ENCODE measurements around the gene FASN.

The FASN gene

GRCh38 chr17:82076018-82076784, 21.8 kb downstream of the FASN start:
- no peak for DNase-seq (ENCODE audit: low spot score)

DNA sequence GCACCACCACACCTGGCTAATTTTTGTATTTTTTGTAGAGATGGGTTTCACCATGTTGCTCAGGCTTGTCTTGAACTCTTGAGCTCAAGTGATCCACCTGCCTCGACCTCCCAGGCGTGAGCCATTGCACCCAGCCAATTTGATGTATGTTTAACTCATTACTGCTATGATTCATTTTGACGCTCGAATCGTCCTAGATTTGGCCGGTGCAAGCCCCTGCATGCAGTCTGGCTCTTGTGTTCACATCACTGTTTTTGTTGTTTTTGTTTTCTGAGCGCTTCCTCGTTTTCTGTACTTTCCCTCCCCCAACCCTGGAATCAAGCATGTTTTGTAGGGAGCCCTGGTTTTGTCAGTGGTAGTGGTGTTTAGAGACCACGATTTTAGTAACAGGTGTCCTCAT, 24.6 kb downstream of the FASN start:
- no peak for DNase-seq (ENCODE audit: low spot score)

DNA sequence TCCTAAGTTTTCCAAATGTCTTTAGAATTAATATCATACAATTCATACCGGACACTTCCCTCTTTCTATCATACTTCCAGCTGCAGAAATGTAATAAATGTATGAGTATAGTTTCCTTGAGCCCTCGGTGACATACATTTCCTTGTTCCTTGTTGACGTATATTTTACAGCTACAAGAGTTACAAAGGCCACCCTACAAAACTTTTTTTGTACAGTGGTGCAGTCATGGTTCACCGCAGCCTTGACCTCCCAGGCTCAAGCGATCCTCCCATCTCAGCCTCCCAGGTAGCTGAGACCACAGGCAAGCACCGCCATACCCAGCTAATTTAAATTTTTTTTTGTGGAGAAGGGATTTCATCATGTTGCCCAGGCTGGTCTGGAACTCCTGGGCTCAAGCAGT, 25.2 kb downstream of the FASN start:
- no peak for DNase-seq (ENCODE audit: low spot score)

GRCh38 chr17:82070611-82071010, 27.4 kb downstream of the FASN start:
- no peak for DNase-seq (ENCODE audit: low spot score)

GRCh38 chr17:82065638-82066303, 32.3 kb downstream of the FASN start, which contains the start of gene DUS1L:
DUS1L (minus strand) TSS chr17:82065804; CDS start chr17:82065059, 745 bp downstream.
- peak; percentile 35 for DNase-seq (ENCODE audit: low spot score)

GRCh38 chr17:82065193-82065637, 32.8 kb downstream of the FASN start:
- no peak for DNase-seq (ENCODE audit: low spot score)

GRCh38 chr17:82064433-82065192, 33.4 kb downstream of the FASN start:
- DNase-seq (ENCODE audit: low spot score): no peak

DNA sequence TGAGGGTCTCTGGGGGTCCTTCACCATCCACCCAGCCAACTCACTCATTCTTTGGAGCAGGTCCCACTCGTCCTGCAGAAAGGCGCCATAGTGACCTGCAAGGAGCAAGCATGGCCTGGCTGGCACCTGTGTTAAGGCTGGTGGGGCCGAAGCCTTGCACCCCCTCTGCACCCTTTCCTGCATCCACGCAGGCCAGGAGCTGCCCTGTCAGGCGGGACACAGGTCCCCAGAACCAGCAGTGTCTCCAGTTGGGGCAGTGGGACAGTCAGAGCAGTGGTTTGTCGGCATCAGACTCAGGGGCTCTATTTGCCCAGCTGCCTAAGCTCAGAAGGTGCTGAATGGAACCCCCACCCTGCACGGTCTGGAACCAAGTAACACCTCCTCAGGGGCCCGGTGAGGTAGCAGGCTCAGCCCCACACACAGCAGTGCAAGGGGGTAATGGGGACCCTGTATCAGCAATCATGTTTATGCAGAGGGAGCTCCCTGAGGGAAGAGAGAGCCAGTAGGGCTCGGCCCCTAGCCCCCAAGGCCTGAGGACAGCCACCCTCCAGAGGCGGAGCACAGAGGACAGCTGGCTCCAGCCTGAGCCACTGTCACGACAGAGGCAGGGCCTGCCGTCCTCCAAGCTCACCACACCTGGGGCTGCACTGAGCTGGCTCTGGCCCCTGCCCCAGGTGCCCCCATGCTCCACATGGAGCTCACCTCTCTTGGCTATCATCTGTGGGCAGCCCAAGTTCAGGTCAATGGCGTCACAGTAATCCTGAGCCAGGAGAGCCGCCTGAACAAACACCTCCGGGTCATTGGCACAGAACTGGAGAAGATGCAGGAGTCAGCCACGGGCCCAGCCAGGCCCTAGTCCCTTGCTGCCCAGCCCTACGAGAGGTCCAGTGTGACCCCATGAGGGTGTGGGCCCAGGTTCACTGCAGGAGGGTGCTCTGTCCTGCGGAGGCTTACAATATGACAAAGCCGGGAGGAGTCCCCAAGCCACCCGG, 34.3 kb downstream of the FASN start:
- DNase-seq (ENCODE audit: low spot score): no peak

- no peak for DNase-seq (ENCODE audit: low spot score)
Observed at GRCh38 chr17:82062984-82063368, 35.1 kb downstream of the FASN start.

DNA sequence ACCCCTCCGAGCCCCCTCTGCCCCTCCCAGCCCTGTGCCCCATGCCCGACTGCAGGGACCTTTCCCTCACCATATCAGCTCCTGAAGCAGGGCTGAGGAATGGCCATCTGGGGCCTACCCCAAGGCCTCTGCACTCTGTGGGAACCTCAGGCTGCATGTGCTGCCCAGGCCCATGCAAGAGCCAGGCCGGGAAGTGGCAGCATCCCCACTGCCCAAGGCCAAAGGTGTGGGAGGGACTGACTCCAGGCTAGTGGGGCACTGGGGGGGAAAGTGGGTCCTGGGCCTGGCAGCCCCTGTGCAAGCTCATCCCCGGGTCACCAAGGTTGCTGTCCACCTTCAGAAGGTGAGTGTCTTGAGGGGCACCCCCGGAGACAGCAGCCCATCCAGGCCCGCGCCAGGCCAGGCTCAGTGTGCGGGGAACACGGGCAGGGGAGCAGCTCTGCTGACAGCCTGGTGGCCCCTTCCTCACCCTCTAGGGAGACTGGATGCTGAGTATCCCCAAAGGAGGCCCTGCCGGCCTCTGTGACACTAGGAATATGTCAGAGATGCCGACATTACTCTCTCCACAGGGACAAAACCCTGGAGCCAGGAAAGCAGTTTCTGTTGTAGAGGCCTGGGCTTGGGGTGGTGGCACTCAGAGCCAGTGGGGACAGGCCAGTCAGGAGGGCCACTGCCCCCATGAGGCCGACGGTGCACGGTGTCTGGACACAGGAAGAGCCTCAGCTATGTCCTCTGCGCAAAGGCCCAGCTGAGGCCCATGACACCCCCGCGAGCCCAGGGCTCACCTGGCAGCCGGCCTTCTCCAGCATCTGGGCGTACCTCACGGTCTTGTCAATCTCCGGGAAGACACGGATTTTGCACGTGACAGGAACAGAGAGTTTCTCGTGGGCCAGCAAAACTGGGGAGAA, 35.7 kb downstream of the FASN start:
- DNase-seq (ENCODE audit: low spot score): no peak

GRCh38 chr17:82061047-82061925, 36.8 kb downstream of the FASN start:
- DNase-seq (ENCODE audit: low spot score): no peak

DNA sequence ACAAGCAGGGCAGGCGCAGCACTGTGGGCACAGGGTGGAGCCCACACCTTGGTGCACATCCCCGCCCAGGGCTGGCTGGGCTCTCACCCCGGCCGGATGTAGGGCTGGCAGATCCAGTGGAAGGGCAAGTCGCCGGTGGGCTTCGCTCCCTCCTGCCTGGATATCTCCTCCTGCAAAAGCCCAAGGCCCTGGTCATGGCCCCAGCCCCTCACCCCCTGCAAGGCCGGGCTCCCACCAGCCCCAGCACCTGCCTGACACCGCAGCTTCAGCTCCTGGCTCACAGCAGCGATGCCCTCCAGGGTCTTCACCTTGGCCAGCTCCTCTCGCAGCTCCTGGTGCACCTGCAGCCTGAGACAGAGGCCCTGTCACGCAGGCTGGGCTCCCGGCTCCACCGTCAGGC, 37.4 kb downstream of the FASN start:
- DNase-seq (ENCODE audit: low spot score): no peak

DNA sequence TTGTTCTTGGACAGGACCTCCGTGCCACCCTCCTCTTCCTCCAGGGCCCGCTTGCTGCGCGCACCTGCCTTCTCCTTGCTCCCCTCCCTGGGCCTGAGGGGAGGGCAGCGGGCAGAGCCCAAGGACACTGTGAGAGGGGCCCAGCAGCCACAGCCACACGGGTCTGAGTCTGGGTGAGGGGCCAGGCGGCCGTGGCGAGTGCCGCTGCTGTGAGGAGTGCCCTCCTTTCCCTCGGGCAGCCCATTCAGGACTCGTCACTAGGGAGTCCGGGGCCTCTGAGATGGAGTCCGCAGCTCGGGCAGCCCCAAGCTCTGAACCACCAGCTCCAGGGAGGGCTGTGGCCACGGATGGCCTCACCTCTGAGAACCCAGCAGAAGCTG, 38.0 kb downstream of the FASN start:
- DNase-seq (ENCODE audit: low spot score): no peak

DNA sequence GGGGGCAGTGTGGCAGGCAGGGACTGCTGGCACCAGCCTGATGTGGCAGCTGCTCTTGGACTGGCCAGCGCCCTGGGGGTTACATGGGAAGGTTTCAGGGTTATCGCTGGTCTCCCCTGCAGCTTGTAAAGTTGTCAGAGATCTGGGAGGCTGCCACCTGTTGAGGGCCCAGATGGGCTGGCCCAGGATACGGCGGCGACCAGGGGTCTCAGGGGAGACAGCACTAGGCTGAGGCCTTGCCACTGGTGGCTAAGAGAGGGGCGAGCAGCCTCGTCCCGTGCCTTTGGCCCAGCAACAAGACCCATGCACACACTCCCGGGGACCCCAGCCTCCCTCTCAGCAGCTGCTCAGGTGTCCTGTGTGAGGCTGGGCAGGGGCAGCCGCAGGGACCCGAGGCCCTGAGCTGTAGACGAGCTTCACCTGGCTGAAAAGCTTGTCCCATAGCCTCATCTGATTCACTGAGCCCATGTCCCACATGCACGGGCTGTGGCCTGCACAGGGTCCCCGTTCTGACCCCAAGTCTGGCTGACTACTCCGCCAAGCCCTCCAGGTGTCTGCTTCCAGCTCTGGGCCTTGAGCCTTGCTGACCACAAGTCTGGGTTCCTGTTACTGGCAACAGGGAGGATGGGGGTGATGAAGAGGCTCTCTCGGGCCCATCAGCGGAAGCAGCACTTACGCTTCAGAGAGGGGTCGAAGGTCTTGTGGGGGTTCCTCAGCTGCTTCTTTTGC, 38.6 kb downstream of the FASN start:
- no peak for DNase-seq (ENCODE audit: low spot score)

DNA sequence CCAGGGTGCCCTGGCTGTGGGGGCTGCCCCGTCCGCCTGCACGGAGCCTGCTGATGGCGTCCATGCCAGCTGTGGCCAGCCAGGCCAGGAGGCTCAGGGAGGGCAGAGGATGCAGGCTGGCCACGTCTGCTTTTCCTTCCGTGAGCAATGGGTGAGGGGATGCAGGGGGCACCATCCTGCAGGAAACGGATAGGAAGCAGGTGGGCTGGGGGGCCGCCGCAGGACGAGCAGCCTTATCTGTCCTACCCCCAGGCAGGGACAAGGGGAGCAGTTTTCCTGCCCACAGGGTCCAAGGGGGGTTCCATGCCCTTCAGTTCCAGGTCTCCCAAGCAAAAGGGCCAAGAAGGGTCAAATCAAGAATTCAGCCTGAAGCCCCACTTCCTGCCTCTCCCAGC, 39.2 kb downstream of the FASN start:
- no peak for DNase-seq (ENCODE audit: low spot score)

DNA sequence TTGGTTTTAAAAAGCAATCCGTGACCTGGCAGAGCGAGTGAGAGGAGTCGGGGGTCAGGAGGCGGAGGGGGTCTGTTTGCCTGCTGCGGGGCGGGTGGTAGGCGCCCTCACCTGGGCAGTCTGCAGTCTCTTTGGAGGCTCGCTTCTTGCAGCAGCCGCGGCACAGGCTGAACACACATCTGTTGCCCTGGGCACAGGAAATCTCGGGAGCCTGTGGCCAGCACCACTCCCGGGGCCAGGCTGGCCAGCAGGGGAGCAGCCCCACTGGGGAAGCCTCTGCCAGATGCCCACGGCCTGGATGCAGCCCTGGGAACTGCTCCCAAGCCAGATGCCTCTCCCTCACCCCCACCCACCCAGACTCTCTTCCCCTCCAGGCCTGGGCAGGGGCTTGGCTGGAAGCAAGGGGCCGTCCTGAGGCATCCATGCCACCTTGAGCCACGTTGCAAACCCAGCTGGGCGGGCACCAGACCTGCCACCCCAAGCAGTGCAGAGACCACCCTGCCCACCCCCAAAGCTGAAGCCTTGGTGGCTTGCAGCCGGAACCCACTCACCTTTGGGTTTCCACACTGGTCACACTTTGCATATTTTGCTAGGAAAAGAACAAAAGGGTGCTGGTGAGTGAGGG, 39.7 kb downstream of the FASN start:
- DNase-seq (ENCODE audit: low spot score): no peak

GRCh38 chr17:82056729-82057621, 41.1 kb downstream of the FASN start:
- DNase-seq (ENCODE audit: low spot score): no peak

Data from globus pallidus (tissue), 1 donor.